Endodermal cell (in vitro differentiated cells): ENCODE measurements around the gene ARTN. TPM values are rescaled to one million over a fixed set of nuclear protein-coding genes. Genes with fewer than 3 reads are reported as not detected.

Experiments
- DNase-seq: peaks from one replicate; pipeline ENCODE4 v3.0.0-alpha.2; 2017
- H3K27ac ChIP-seq: 2 replicates; pipeline ENCODE4 v1.5.1; 2013; ENCODE audit warnings: mild to moderate bottlenecking, low read depth, low read length, moderate library complexity
- H3K27me3 ChIP-seq: 2 replicates; pipeline ENCODE4 v1.6.1; 2013; ENCODE audit warnings: mild to moderate bottlenecking, low read length, moderate library complexity; ENCODE audit not compliant: insufficient read depth, control insufficient read depth, poor library complexity, severe bottlenecking
- H3K36me3 ChIP-seq: 2 replicates; pipeline ENCODE4 v1.7.0; 2013; ENCODE audit warnings: mild to moderate bottlenecking, low read length, moderate library complexity; ENCODE audit not compliant: control insufficient read depth, insufficient read depth
- H3K4me1 ChIP-seq: one replicate; pipeline ENCODE4 v1.7.0; 2013; ENCODE audit warnings: low read length; ENCODE audit not compliant: control insufficient read depth, insufficient read depth
- H3K4me3 ChIP-seq: 2 replicates; pipeline ENCODE4 v1.5.1; 2013; ENCODE audit warnings: mild to moderate bottlenecking, low read length, moderate library complexity
- H3K9ac ChIP-seq: 2 replicates; pipeline ENCODE4 v1.6.1; 2013; ENCODE audit warnings: mild to moderate bottlenecking, low read length, moderate library complexity; ENCODE audit not compliant: poor library complexity, severe bottlenecking; ENCODE audit errors: extremely low read depth
- H3K9me3 ChIP-seq: 2 replicates; pipeline ENCODE4 v1.6.1; 2013; ENCODE audit warnings: mild to moderate bottlenecking, low read length, moderate library complexity; ENCODE audit not compliant: control insufficient read depth
- H3K27ac Mint-ChIP-seq: 2 replicates; pipeline ENCODE4 v1.8.0; 2020; ENCODE audit warnings: mixed read lengths
- H3K27me3 Mint-ChIP-seq: 2 replicates; pipeline ENCODE4 v1.8.0; 2021; ENCODE audit warnings: mild to moderate bottlenecking, mixed read lengths; ENCODE audit not compliant: insufficient read depth
- H3K36me3 Mint-ChIP-seq: 2 replicates; pipeline ENCODE4 v1.8.0; 2020; ENCODE audit warnings: low read depth, mixed read lengths
- H3K4me1 Mint-ChIP-seq: 2 replicates; pipeline ENCODE4 v1.8.0; 2020; ENCODE audit warnings: mixed read lengths
- H3K4me3 Mint-ChIP-seq: 2 replicates; pipeline ENCODE4 v1.8.0; 2020; ENCODE audit warnings: mild to moderate bottlenecking, moderate library complexity, mixed read lengths
- H3K9me3 Mint-ChIP-seq: 2 replicates; pipeline ENCODE4 v1.8.0; 2020; ENCODE audit warnings: mild to moderate bottlenecking, mixed read lengths
- CTCF ChIP-seq: fragments of 200-600 bp; sonication (generic); conservative IDR thresholded peaks from 2 replicates; pipeline ENCODE4 v1.5.0; 2021; ENCODE audit warnings: antibody characterized with exemption, mild to moderate bottlenecking
- WGBS, 2 experiments: methylation state at CpG; one replicate each; pipeline versions ENCODE4 v1.1.5 to v1.1.7; 2013; ENCODE audit warnings: missing lambda C conversion rate in 2 of 2, mixed read lengths in 1 of 2; ENCODE audit not compliant: insufficient coverage in 1 of 2, insufficient read length in 1 of 2; 5-methylcytosine and 5-hydroxymethylcytosine counted together
- long read RNA-seq, 4 experiments: library from polyadenylated mRNA in 2 of 4; library from RNA in 1 of 4; library from capped mRNA in 1 of 4; stranded (forward) in 3 of 4; unstranded in 1 of 4; transcript quantifications; one replicate each; pipeline ENCODE4 v2.0.0, GENCODE V29; 2020 to 2021; ENCODE audit warnings: inconsistent platforms in 1 of 4
- polyA plus RNA-seq, 2 experiments: library from polyadenylated mRNA; stranded (reverse); fragments of 50-300 nt; gene quantifications; one replicate each; pipeline ENCODE4 v1.2.3, GENCODE V29; 2013
- total RNA-seq, 2 donors: library from RNA; stranded (reverse); fragmentation: NEBNext Ultra II Directional in 1 of 2; extraction: Animal tissue kit (Norgen Biotek cat#: 25700) in 1 of 2; gene quantifications; 2 replicates in 1 of 2; 3 replicates in 1 of 2; pipeline ENCODE4 v1.2.1, GENCODE V29; 2021

The ARTN gene, protein sequence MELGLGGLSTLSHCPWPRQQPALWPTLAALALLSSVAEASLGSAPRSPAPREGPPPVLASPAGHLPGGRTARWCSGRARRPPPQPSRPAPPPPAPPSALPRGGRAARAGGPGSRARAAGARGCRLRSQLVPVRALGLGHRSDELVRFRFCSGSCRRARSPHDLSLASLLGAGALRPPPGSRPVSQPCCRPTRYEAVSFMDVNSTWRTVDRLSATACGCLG
- total RNA-seq = 1 to 10 TPM; 3.3 to 4.4 TPM
- 0.85 TPM for polyA plus RNA-seq (2013, experiment 1 of 2)
- 0.70 TPM for polyA plus RNA-seq (2013, experiment 2 of 2)
- long read RNA-seq, experiment 1 = 0 reads
- long read RNA-seq, experiment 2, partial matches to known transcripts = 0 of 1 reads
- long read RNA-seq, experiment 2, other reads (novel, unspliced or antisense) = 0 of 1 reads
- long read RNA-seq, experiment 3 = 0 reads
- long read RNA-seq, experiment 4 = 0 reads

DNA sequence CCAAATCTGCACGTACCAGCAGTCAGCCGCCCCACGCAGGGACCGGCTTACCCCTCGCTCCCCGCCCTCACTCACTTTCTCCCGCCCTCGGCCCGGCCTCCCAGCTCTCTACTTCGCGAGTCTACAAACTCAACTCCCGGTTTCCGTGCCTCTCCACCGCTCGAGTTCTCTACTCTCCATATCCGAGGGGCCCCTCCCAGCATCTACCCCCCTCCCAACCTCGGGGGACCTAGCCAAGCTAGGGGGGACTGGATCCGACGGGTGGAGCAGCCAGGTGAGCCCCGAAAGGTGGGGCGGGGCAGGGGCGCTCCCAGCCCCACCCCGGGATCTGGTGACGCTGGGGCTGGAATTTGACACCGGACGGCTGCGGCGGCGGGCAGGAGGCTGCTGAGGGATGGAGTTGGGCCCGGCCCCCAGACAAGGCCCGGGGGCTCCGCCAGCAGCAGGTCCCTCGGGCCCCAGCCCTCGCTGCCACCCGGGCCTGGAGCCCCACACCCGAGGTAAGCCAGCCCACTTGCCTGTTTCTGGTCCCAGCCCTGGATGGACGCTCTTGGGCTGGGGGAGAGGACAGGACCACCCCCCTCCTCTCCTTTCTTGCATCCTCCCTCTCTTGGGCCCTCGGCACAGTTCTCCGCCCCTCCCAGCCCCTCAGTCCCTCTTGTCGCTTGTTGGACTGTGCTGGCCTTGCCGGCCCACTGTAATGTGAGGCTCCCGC is at the start of gene ARTN:
ARTN (plus strand) TSS at position 416 of the 715 bp plus-strand sequence. CDS start 1,856 bp downstream, outside the sequence.
- Histone ChIP-seq H3K27ac (no peak within 1 kb of the TSS), H3K36me3 (no peaks in the 10 kb centered on the region), H3K9me3 (no peaks in the 10 kb centered on the region), H3K27me3 (peaks cover 34% of the 10 kb centered on the region), H3K4me3 (peak within 1 kb of the TSS; percentile 73), H3K4me1 (no peaks in the 10 kb centered on the region), H3K9ac (no peak within 1 kb of the TSS)
- peaks cover 16% of the 10 kb centered on the region for H3K4me1 Mint-ChIP-seq
- peak; percentile 91 for DNase-seq
- peak within 1 kb of the TSS; percentile 61 for H3K27ac Mint-ChIP-seq
- no peak for TF ChIP-seq CTCF
- WGBS, 2 experiments = 9 to 12% methylated on average over 20 to 42 of the region's 42 CpGs
- H3K9me3 Mint-ChIP-seq = no peaks in the 10 kb centered on the region
- H3K27me3 Mint-ChIP-seq = peaks cover 34% of the 10 kb centered on the region
- H3K36me3 Mint-ChIP-seq = no peaks in the 10 kb centered on the region
- peak within 1 kb of the TSS; percentile 62 for H3K4me3 Mint-ChIP-seq

DNA sequence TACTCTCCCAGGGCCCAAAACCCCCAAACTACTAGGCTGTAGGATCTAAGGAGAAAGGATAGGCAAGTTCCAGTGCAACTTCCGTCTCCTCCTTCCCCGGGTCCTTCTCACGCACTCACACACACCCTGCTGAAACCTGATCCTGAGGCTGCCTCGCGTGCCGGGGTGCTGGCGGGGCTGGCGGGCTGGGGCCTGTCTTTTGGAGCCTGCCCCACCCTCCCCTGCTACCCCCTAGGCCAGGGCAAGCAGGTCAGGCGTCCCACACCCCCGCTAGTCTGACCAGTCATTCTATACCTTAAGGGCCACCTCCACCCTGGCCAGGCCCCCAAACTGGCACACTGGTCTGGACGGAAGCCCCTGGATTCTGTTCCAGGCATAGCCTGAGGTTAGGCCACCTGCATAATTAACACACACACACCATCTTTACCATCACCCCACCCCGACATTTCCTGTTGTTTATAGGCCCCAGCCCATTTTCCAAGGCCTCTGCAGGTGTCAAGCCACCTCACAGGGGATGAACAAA is 48.3 kb upstream of the ARTN start:
- Mint-ChIP-seq H3K36me3 (no peaks in the 10 kb centered on the region), H3K27me3 (no peaks in the 10 kb centered on the region), H3K9me3 (no peaks in the 10 kb centered on the region), H3K27ac (peak overlapping the region; percentile 53), H3K4me3 (no peak overlapping the region), H3K4me1 (peaks cover 24% of the 10 kb centered on the region)
- DNase-seq = peak; percentile 85
- Histone ChIP-seq H3K36me3 (no peaks in the 10 kb centered on the region), H3K27me3 (no peaks in the 10 kb centered on the region), H3K4me3 (no peak overlapping the region), H3K4me1 (no peaks in the 10 kb centered on the region), H3K9me3 (no peaks in the 10 kb centered on the region), H3K9ac (no peak overlapping the region), H3K27ac (peak overlapping the region; percentile 24)
- no peak for TF ChIP-seq CTCF
- 61 to 67% methylated on average over 6 to 12 of the region's 12 CpGs for WGBS, 2 experiments

GRCh38 chr1:43887748-43888147 is 45.9 kb upstream of the ARTN start:
- Histone ChIP-seq H3K9ac (no peak overlapping the region), H3K36me3 (no peaks in the 10 kb centered on the region), H3K4me3 (no peak overlapping the region), H3K27ac (no peak overlapping the region), H3K4me1 (no peaks in the 10 kb centered on the region), H3K27me3 (no peaks in the 10 kb centered on the region), H3K9me3 (no peaks in the 10 kb centered on the region)
- H3K9me3 Mint-ChIP-seq = no peaks in the 10 kb centered on the region
- peaks cover 17% of the 10 kb centered on the region for H3K4me1 Mint-ChIP-seq
- no peak for TF ChIP-seq CTCF
- H3K36me3 Mint-ChIP-seq = no peaks in the 10 kb centered on the region
- H3K27me3 Mint-ChIP-seq = no peaks in the 10 kb centered on the region
- H3K4me3 Mint-ChIP-seq = no peak overlapping the region
- no peak for DNase-seq
- no peak overlapping the region for H3K27ac Mint-ChIP-seq
